Fibroblast of pulmonary artery (primary cell): Measurements from ENCODE around the gene NOS3.

ENCODE experiments used
- DNase-seq: peaks from one replicate; pipeline ENCODE4 v3.0.0-alpha.2; 2010; ENCODE audit warnings: low read depth
- H3K4me3 ChIP-seq: replicated peaks from 2 replicates; pipeline ENCODE4 v1.5.1; 2011; ENCODE audit warnings: low read depth, mild to moderate bottlenecking, control low read depth, low read length, moderate library complexity
- CTCF ChIP-seq: IDR thresholded peaks from 2 replicates; pipeline ENCODE4 v1.5.1; 2011; ENCODE audit warnings: mild to moderate bottlenecking, control low read depth, low read length, inconsistent platforms; ENCODE audit errors: missing control alignments

Gene NOS3

GRCh38 chr7:151001546-151001945 is 10.7 kb downstream of the NOS3 start:
- TF ChIP-seq CTCF = no peak
- no peak for DNase-seq
- H3K4me3 ChIP-seq = no peak overlapping the region

- no peak for DNase-seq
- no peak for TF ChIP-seq CTCF
- no peak overlapping the region for H3K4me3 ChIP-seq
Observed at GRCh38 chr7:151003572-151003971, 12.8 kb downstream of the NOS3 start.

- H3K4me3 ChIP-seq = no peak overlapping the region
- TF ChIP-seq CTCF = no peak
- DNase-seq = no peak
Observed at GRCh38 chr7:151005566-151005965, 14.7 kb downstream of the NOS3 start.

- no peak for DNase-seq
- no peak for TF ChIP-seq CTCF
- no peak overlapping the region for H3K4me3 ChIP-seq
Observed at GRCh38 chr7:151006590-151007300, 15.9 kb downstream of the NOS3 start.

GRCh38 chr7:151007469-151007898 is 16.7 kb downstream of the NOS3 start:
- no peak for DNase-seq
- no peak for TF ChIP-seq CTCF

GRCh38 chr7:151008143-151008510 is 17.3 kb downstream of the NOS3 start:
- no peak for TF ChIP-seq CTCF
- peak overlapping the region; percentile 29 for H3K4me3 ChIP-seq
- DNase-seq = peak; percentile 44

More at GRCh38 chr7:151007469-151007898, 16.7 kb downstream of the NOS3 start:
- no peak overlapping the region for H3K4me3 ChIP-seq

- peak; percentile 67 for TF ChIP-seq CTCF
- DNase-seq = peak; percentile 60
- peak overlapping the region; percentile 29 for H3K4me3 ChIP-seq
Observed at GRCh38 chr7:151008511-151009323, 17.9 kb downstream of the NOS3 start.
